GM23338 (cell line): ENCODE measurements around the gene EPHA4.

ENCODE experiments used
- CREB1 ChIP-seq: fragments of 250-450 bp; sonication (Bioruptor Pico); IDR thresholded peaks from 2 replicates; pipeline ENCODE4 v1.5.0; 2020; ENCODE audit warnings: low read depth, mild to moderate bottlenecking, moderate library complexity
- EZH2 ChIP-seq: fragments of 200-600 bp; sonication (generic); IDR thresholded peaks from one replicate; pipeline ENCODE4 v1.8.0; 2017; ENCODE audit warnings: antibody characterized with exemption, mild to moderate bottlenecking, low read depth; ENCODE audit not compliant: unreplicated experiment
- EZH2phosphoT487 ChIP-seq: fragments of 200-600 bp; sonication (generic); IDR thresholded peaks from one replicate; pipeline ENCODE4 v1.8.1; 2018; ENCODE audit warnings: antibody characterized with exemption; ENCODE audit not compliant: unreplicated experiment
- POLR2AphosphoS5 ChIP-seq: IDR thresholded peaks from 2 replicates; pipeline ENCODE4 v1.6.1; 2016; ENCODE audit warnings: antibody characterized with exemption, low read depth
- ZNF114 ChIP-seq: fragments of 250-450 bp; sonication (Bioruptor Pico); IDR thresholded peaks from 2 replicates; pipeline ENCODE4 v1.5.0; 2020; ENCODE audit warnings: mild to moderate bottlenecking, moderate library complexity
- TF ChIP-seq, protein P1 (sequence below), 2 experiments: fragments of 200-600 bp in 1 of 2; sonication (generic) in 1 of 2; conservative IDR thresholded peaks; 2 replicates each; pipeline versions ENCODE4 v1.5.1 to v1.6.1; 2016 to 2017; ENCODE audit warnings: antibody characterized with exemption in 2 of 2, low read depth in 2 of 2, mild to moderate bottlenecking in 2 of 2, moderate library complexity in 1 of 2
- TF ChIP-seq, protein P2 (sequence below): IDR thresholded peaks from one replicate; pipeline ENCODE4 v1.6.1; 2018; ENCODE audit warnings: antibody characterized with exemption; ENCODE audit not compliant: unreplicated experiment

DNA sequence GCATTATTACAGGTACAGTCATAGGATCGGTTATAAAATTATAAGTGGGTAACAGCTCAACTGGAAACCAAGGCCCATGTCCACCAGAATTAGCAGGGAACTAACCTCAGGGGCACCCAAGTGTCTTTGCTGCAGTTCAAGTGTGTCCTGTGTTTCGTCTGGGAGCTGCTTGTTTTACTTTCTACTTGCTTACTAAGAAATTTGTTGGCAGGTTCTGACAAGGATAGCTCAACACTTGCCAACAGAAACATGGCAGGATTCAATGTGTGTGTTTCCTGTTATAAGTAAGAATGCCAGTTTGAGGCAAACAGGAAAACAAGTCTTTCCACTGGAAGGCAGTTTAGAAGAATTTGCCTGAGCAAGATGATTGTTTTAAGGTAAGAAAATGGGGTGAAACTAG, 104.5 kb downstream of the EPHA4 start:
- TF ChIP-seq POLR2AphosphoS5 (no peak), EZH2 (no peak), CREB1 (CRISPR knock-in tag) (no peak), ZNF114 (CRISPR knock-in tag) (no peak), EZH2phosphoT487 (no peak)
- TF ChIP-seq, protein P1, sequence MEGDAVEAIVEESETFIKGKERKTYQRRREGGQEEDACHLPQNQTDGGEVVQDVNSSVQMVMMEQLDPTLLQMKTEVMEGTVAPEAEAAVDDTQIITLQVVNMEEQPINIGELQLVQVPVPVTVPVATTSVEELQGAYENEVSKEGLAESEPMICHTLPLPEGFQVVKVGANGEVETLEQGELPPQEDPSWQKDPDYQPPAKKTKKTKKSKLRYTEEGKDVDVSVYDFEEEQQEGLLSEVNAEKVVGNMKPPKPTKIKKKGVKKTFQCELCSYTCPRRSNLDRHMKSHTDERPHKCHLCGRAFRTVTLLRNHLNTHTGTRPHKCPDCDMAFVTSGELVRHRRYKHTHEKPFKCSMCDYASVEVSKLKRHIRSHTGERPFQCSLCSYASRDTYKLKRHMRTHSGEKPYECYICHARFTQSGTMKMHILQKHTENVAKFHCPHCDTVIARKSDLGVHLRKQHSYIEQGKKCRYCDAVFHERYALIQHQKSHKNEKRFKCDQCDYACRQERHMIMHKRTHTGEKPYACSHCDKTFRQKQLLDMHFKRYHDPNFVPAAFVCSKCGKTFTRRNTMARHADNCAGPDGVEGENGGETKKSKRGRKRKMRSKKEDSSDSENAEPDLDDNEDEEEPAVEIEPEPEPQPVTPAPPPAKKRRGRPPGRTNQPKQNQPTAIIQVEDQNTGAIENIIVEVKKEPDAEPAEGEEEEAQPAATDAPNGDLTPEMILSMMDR (conservative IDR thresholded peaks at IDR 0.05; ENCODE audit: low read depth in 2 of 2) = no peak
- TF ChIP-seq, protein P2, sequence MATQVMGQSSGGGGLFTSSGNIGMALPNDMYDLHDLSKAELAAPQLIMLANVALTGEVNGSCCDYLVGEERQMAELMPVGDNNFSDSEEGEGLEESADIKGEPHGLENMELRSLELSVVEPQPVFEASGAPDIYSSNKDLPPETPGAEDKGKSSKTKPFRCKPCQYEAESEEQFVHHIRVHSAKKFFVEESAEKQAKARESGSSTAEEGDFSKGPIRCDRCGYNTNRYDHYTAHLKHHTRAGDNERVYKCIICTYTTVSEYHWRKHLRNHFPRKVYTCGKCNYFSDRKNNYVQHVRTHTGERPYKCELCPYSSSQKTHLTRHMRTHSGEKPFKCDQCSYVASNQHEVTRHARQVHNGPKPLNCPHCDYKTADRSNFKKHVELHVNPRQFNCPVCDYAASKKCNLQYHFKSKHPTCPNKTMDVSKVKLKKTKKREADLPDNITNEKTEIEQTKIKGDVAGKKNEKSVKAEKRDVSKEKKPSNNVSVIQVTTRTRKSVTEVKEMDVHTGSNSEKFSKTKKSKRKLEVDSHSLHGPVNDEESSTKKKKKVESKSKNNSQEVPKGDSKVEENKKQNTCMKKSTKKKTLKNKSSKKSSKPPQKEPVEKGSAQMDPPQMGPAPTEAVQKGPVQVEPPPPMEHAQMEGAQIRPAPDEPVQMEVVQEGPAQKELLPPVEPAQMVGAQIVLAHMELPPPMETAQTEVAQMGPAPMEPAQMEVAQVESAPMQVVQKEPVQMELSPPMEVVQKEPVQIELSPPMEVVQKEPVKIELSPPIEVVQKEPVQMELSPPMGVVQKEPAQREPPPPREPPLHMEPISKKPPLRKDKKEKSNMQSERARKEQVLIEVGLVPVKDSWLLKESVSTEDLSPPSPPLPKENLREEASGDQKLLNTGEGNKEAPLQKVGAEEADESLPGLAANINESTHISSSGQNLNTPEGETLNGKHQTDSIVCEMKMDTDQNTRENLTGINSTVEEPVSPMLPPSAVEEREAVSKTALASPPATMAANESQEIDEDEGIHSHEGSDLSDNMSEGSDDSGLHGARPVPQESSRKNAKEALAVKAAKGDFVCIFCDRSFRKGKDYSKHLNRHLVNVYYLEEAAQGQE = no peak
